NCI-H128 (cell line): ENCODE measurements around the gene TOR1A.
A peak's percentile ranks its signal among the peaks of the same experiment; 100 is the strongest.

Experiments
- DNase-seq: peaks from one replicate; lab custom pipeline; 2025; ENCODE audit not compliant: unreplicated experiment; lab: John Stamatoyannopoulos, UW

The TOR1A gene

DNA sequence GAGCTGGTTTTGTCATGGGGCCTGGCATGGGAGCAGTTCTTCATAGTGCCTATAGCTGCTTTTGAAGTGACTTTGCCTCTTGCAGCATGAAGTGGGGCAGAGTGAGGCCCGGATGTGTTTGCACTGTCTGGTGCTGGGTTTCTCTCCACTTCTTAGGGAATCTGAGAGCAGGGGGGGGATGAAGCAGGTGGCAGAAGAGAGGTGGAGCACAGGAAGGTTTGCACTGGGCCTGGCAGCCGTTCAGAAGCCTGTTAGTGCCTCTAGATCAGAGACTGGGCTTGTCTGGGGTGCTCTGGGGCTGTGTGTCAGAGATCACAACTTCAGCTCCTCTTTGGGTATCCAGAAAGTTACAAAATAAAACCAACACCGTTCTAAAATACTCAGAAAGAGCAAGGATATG lies 29.7 kb upstream of the TOR1A start:
- DNase-seq: no peak

DNA sequence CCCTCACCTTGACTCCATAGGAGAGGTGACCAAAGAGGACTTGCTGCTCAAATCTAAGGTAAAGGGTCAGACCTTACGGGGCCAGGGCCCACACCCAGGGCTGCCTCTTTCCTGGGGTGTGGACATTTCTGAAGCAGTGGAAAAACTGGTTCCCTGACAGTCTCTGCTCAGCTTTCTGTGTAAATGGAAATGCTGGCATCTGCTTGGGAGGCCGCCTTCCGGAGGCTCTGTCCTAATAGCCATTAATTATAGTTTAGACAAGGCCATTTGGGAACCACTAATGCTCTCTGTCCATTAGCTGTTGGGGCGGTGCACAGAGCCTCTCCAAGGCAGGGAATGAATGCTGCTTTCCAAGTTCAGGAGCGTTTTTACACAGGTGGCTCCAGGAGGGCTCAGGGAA lies 28.6 kb upstream of the TOR1A start:
- no peak for DNase-seq

- DNase-seq: no peak
Observed at GRCh38 chr9:129851821-129852220, 27.9 kb upstream of the TOR1A start.

- no peak for DNase-seq
Observed at GRCh38 chr9:129850821-129851550, 27.1 kb upstream of the TOR1A start.

GRCh38 chr9:129849901-129850300 lies 26.0 kb upstream of the TOR1A start:
- no peak for DNase-seq

DNA sequence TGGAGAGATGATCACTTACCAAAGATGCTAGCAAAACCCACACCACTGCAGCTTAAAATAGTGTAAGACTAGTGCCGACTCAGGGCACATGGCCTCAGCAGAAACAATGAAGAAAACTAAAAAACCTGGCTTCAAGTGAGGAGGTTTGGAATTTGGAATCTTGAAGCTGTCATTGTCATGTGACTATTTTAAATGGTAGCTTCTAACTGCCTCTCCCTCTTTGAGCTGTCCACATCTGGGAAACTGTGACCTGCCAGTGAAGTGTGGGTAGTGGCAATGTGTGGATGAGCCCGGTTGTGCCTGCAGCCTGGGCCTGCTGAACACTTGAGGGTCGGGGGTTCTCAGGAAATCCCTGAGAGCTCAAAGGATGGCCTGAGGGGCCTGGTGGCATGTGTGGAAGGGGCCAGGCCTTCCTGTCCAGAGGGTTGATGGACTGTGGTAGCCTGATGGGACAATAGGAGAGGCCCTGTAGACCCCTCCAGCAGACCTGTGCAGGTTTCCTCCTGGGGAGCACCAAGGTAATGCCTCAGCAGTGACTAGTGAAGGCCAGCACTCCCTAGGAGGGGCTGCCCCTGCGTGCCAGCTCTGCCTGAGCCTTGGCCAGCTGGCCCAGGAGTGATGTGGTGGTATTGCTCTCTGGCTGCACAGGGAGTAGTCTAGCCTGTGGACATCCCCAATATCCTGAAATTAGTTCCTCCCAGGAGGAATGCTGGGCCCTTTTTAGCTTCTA lies 24.9 kb upstream of the TOR1A start:
- no peak for DNase-seq

GRCh38 chr9:129845373-129845772 lies 21.4 kb upstream of the TOR1A start:
- DNase-seq: no peak

DNA sequence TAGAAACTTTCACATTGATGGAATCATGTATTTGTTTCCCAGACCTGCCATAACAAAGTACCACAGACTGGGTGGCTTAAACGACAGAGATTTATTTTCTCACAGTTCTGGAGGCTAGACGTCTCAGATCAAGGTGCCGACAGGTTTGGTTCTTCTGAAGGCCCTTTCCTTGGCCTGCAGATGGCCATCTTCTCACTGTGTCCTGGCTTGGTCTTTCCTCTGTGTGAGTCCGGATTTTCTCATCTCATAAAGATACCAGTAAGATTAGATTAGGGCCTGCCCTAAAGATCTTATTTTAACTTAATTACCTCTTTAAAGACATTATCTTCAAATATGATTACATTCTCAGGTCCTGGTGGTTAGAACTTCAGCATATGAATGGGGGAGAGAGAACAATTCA lies 17.1 kb upstream of the TOR1A start:
- DNase-seq: no peak

GRCh38 chr9:129840034-129840433 lies 16.1 kb upstream of the TOR1A start:
- peak; percentile 85 for DNase-seq

- no peak for DNase-seq
Observed at GRCh38 chr9:129839324-129840023, 15.5 kb upstream of the TOR1A start.

GRCh38 chr9:129838707-129839259 lies 14.8 kb upstream of the TOR1A start:
- DNase-seq: no peak

DNA sequence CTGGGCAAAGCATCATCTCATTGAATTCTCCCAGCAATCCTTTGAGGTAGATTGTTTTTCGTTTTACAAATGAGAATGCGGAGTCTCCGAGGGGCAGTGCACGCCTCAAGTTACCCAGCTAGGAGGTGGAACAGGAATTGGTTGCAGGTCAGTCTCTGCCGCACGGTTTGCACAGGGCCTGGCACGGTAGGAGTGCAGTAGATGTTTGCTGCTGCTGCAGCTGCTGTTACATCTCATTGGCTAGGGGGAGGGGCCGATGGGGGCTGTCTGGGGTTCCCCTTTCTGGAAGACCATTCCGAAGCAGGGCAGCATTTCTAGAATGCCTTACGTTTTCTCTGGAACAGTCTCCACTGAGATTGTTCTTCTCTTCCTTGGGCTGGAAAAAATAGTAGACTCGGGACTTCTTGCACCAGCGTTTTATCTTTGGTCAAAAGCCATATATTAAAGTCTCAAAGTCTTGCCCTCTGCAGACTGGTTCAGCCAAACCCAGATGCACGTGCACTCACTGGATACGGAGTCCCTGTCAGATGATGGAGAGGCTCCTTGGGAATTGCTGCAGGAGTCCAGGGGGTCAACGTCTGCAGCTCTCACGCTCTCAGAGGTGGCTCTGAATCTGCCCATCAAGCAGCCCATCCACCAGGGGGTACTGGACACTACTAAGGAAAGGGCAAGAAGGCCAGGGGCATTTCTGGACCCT lies 12.5 kb upstream of the TOR1A start:
- DNase-seq: no peak

- DNase-seq: no peak
Observed at GRCh38 chr9:129835860-129836223, 11.9 kb upstream of the TOR1A start.

DNA sequence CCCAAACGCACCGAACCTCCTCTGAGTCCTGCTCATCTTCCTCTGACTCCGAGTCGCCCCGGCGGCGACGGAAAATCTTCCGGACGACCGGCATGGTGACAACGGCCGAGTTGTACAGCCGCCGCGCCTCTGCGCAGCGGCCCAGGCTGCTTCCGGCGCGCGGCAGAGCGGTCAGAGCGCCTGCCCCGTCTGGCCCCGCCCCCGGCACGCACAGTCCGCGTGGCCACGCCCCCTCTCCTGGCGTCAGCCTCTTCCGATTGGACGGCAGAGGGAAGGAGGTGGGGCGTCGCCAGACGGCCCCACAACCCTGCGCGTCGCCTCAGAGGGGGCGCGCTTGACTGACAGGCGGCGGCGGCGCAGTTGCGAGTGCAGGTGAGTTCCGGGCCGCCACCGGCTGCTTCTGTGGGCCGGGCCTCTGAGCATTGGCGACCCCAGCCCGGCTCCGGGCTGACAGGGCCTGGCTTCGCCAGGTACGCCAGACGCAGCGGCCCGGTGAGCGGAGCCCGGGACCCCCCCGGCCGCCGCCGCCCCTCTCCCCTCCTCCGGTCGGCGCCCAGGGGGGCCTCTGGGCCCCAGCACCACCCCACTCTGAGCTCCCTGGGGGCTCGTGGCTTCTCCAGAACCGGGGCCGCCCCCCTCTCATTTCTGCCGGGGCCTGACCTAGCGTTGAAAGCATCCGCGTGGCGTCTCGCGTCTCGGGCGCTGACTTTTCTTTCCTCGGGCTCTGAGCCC lies 11.4 kb upstream of the TOR1A start, which contains the start of the genes C9orf78 and USP20:
TSS of gene C9orf78 (minus strand) at position 148 of the 732 bp plus-strand sequence. CDS start at position 94, 54 bp downstream.
TSS of gene USP20 (plus strand) at position 331 of the 732 bp plus-strand sequence. CDS start 17,098 bp downstream, outside the sequence.
- DNase-seq: peak; percentile 97

DNA sequence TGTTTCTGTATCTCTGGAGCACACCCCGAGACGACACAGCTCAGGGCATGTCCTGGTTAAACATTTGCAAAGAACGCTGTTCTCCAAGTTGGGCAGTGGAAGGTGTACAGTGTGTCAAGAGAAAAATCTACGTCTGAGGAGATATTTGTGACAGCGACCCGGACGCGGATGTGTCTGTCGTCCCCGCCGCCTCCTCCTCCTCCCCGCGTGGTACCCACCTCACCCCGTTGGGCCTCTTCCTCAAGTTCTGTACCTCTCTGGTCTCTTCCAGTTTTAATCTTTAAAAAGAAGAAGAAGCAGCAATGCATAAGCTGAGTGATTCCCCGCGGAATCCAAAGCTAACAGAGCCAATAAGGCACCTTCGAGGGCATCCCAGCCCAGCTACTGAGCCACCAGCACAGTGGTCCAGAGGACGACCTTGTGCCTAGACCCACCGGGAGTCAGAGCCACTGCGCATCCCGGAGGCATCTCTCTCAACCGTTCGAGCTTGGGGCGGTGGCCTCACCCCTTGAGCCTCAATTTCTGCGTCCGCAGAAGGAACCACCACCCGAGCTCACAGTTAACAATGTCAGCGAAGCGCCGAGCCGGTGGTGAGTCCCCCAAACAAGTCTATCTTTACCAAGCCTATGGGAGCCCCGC lies 10.7 kb upstream of the TOR1A start:
- no peak for DNase-seq

DNA sequence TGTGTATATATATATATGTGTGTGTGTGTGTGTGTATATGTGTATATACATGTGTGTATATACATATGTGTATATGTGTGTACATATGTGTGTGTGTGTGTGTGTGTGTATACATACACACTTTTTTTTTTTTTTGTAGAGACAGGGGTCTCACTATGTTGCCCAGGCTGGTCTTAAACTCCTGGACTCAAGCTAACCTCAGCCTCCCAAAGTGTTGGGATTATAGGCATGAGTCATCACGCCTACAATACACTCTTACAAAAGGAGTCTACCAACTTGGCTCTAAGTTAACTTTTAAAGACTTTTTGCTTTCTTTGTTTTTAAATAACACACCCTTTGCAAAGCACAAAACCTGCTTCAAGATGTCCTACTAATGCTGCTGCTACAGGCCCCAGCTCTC lies 9.0 kb upstream of the TOR1A start:
- no peak for DNase-seq

DNA sequence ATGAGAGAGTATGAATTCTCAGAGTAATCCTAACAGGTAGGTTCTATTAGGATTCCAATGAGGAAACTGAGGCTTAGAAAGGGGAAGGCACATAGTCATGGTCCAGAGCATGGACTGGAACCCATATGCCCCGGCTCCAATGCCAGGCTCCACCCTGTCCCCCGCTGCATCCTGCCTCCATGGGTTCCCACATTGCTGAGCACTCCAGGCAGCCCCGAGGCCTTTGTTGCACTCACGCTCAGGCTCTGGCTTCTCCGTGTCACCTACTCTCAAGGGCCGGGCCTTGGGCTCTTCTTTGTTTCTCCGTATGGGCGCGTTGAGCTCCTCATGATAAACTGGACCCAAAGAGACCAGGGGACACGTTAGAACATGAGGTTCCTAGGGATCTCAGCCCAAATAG lies 5.0 kb upstream of the TOR1A start:
- no peak for DNase-seq

DNA sequence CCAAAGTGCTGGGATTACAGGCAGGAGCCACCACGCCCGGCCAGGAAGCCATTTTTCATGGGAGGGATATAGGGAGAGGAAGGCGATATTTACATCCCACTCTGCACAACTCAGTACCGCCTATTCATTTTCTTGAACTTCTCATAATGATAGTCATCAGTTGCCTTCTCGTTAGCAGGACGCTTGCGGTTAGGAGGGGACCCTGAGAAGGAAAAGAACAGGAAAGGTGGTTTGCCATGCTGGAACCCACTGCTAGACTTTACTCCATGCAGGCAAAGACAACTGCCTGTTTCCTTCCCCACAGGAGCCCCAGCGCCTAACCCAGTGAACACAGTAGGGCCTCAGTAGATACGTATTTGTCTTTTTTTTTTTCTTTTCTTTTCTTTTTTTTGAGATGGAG lies 4.1 kb upstream of the TOR1A start:
- no peak for DNase-seq

- DNase-seq: no peak
Observed at GRCh38 chr9:129826759-129827158, 2.8 kb upstream of the TOR1A start.

GRCh38 chr9:129826344-129826743 lies 2.4 kb upstream of the TOR1A start:
- no peak for DNase-seq
